ENCODE results near the gene MTA3.

Gene MTA3

GRCh38 chr2:42547014-42547413 is 21.4 kb upstream of the MTA3 start:
- TF ChIP-seq MAX (IDR thresholded peaks at IDR 0.05): no peak
- TF ChIP-seq REST (IDR thresholded peaks at IDR 0.05; ENCODE audit: low read depth): no peak

- TF ChIP-seq ZBTB7A (IDR thresholded peaks at IDR 0.05; ENCODE audit: low read depth) (no peak), TCF12 (IDR thresholded peaks at IDR 0.05; ENCODE audit: low read depth) (no peak), TEAD4 (IDR thresholded peaks at IDR 0.05) (no peak), CREB1 (IDR thresholded peaks at IDR 0.05; ENCODE audit: low read depth) (no peak), CEBPB (IDR thresholded peaks at IDR 0.05) (no peak), REST (IDR thresholded peaks at IDR 0.05; ENCODE audit: low read depth) (no peak), NFIC (IDR thresholded peaks at IDR 0.05) (no peak), MAX (IDR thresholded peaks at IDR 0.05) (no peak), USF1 (IDR thresholded peaks at IDR 0.05) (no peak), RAD21 (IDR thresholded peaks at IDR 0.05; ENCODE audit: low read depth) (no peak), FOXM1 (IDR thresholded peaks at IDR 0.05; ENCODE audit: borderline replicate concordance, low read depth) (no peak), TAF1 (IDR thresholded peaks at IDR 0.05; ENCODE audit: low read depth) (no peak), EGR1 (IDR thresholded peaks at IDR 0.05) (no peak), YY1 (IDR thresholded peaks at IDR 0.05; ENCODE audit: low read depth) (no peak), EP300 (IDR thresholded peaks at IDR 0.05; ENCODE audit: borderline replicate concordance) (no peak)
Measured at GRCh38 chr2:42547446-42548295, 20.8 kb upstream of the MTA3 start.

GRCh38 chr2:42550870-42551269 is 17.6 kb upstream of the MTA3 start:
- no peak for TF ChIP-seq CEBPB (IDR thresholded peaks at IDR 0.05)

GRCh38 chr2:42554392-42554791 is 14.0 kb upstream of the MTA3 start:
- TF ChIP-seq CEBPB (IDR thresholded peaks at IDR 0.05) (no peak), FOXM1 (IDR thresholded peaks at IDR 0.05; ENCODE audit: borderline replicate concordance, low read depth) (no peak), RAD21 (IDR thresholded peaks at IDR 0.05; ENCODE audit: low read depth) (no peak)

GRCh38 chr2:42556315-42556890 is 12.0 kb upstream of the MTA3 start:
- TF ChIP-seq ZBTB7A (IDR thresholded peaks at IDR 0.05; ENCODE audit: low read depth): no peak
- TF ChIP-seq CEBPB (IDR thresholded peaks at IDR 0.05): no peak
- no peak for TF ChIP-seq YY1 (IDR thresholded peaks at IDR 0.05; ENCODE audit: low read depth)
- no peak for TF ChIP-seq FOXM1 (IDR thresholded peaks at IDR 0.05; ENCODE audit: borderline replicate concordance, low read depth)
- no peak for TF ChIP-seq EGR1 (IDR thresholded peaks at IDR 0.05)
- TF ChIP-seq TEAD4 (IDR thresholded peaks at IDR 0.05): no peak
- no peak for TF ChIP-seq RAD21 (IDR thresholded peaks at IDR 0.05; ENCODE audit: low read depth)
- TF ChIP-seq EP300 (IDR thresholded peaks at IDR 0.05; ENCODE audit: borderline replicate concordance): no peak
- no peak for TF ChIP-seq NFIC (IDR thresholded peaks at IDR 0.05)
- no peak for TF ChIP-seq CREB1 (IDR thresholded peaks at IDR 0.05; ENCODE audit: low read depth)
- TF ChIP-seq MAX (IDR thresholded peaks at IDR 0.05): no peak
- no peak for TF ChIP-seq REST (IDR thresholded peaks at IDR 0.05; ENCODE audit: low read depth)
- no peak for TF ChIP-seq TCF12 (IDR thresholded peaks at IDR 0.05; ENCODE audit: low read depth)
- no peak for TF ChIP-seq USF1 (IDR thresholded peaks at IDR 0.05)
- no peak for TF ChIP-seq TAF1 (IDR thresholded peaks at IDR 0.05; ENCODE audit: low read depth)
